ENCODE measurements around the gene TSGA10.

The TSGA10 gene

DNA sequence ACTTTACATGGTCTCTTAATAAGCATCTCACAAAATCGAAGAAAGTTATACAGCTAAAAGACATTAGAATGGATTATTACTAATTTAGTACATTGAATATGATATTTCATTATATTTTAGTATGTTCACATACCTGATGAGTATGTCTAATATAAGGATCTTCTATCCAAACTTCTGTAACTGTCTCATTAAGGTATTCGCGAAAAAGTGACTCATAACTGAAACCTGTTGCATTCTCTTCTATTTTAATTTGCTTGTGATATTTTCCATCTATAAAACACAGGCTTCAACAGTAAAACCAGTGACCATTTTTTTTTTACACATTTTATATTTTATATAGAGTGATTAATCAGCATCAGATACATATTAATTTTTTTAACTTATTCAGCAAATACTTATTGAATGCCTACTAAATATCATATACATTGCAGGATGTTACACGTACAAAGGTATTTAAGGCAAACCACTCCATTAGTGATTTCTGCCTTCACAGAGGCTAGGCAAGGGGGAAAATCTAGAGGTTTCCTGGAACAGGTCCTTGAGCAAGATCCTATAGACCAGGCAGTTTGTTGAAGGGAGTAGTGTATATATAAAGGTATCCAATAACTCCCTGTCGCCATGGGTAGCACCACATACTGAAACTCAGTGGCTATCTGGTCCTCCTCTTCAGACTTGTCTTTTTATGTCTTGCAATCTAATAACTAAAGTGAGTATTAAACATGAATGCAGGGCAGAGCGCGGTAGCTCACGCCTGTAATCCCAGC, 16.8 kb upstream of the TSGA10 start:
- Histone ChIP-seq H3K4me2 (no peak overlapping the region), H3K4me3 (IDR thresholded peaks at IDR 0.05; ENCODE audit: insufficient read depth, low read depth, low read length) (no peak overlapping the region), H3K27ac (no peak overlapping the region), H3K27me3 (ENCODE audit: insufficient read depth, low read depth) (no peaks in the 10 kb centered on the region), H3K4me1 (ENCODE audit: low read depth, poor library complexity, severe bottlenecking) (peaks cover 16% of the 10 kb centered on the region), H2AFZ (ENCODE audit: low read depth) (no peak overlapping the region), H3K79me2 (ENCODE audit: insufficient read depth, low read depth) (no peaks in the 10 kb centered on the region; the same call in 1 of the 2 replicates), H4K20me1 (ENCODE audit: insufficient read depth) (no peaks in the 10 kb centered on the region; the same call in 1 of the 2 replicates), H3K9ac (no peak overlapping the region), H3K36me3 (ENCODE audit: insufficient read depth) (peaks cover 3% of the 10 kb centered on the region; the same call in 1 of the 2 replicates)
- TF ChIP-seq, protein P1, sequence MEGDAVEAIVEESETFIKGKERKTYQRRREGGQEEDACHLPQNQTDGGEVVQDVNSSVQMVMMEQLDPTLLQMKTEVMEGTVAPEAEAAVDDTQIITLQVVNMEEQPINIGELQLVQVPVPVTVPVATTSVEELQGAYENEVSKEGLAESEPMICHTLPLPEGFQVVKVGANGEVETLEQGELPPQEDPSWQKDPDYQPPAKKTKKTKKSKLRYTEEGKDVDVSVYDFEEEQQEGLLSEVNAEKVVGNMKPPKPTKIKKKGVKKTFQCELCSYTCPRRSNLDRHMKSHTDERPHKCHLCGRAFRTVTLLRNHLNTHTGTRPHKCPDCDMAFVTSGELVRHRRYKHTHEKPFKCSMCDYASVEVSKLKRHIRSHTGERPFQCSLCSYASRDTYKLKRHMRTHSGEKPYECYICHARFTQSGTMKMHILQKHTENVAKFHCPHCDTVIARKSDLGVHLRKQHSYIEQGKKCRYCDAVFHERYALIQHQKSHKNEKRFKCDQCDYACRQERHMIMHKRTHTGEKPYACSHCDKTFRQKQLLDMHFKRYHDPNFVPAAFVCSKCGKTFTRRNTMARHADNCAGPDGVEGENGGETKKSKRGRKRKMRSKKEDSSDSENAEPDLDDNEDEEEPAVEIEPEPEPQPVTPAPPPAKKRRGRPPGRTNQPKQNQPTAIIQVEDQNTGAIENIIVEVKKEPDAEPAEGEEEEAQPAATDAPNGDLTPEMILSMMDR (conservative IDR thresholded peaks at IDR 0.05; ENCODE audit: low read depth, low read length), result no peak

DNA sequence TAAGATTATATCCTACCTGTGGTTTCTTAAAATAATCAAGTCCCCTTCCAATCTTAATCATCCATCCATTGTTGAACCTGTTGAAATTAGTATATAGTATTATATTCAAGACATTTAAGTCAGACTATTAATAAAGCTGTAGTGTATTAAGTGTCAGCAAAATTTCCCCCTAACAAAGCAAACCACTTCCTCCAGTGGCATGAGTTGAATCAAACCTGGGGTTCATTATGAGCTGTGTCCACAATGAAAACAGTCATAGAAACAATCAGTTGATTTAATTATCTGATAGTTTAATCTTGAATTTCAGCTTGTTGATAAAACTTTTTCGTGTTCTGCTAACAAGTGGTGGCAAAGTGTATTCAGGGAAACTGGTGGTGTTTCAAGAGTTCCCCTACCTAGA, 14.8 kb upstream of the TSGA10 start:
- Histone ChIP-seq H3K4me1 (ENCODE audit: low read depth, poor library complexity, severe bottlenecking) (peaks cover 16% of the 10 kb centered on the region), H3K4me2 (peak overlapping the region; percentile 48; the same call in 1 of the 2 replicates)

DNA sequence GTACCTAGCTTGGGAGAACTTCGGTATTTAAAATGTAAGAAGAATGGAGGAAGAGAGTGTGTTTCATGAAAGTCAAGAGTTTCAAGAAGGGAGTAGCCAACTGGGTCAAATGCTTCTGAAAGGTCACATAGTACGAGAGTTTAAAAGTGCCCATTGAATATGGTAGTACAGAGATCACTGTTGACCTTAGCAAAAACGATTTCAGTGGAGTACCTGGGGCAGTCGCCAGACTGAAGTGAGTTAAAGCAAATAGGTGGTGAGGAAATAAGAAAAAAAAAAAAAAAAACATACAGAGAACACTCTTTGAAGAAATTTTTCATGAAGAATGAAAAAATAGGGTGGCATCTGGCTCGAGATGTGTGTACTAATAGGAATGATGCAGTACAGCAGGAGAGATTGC, 11.5 kb upstream of the TSGA10 start:
- Histone ChIP-seq H3K27me3 (ENCODE audit: insufficient read depth, low read depth) (no peaks in the 10 kb centered on the region), H3K36me3 (ENCODE audit: insufficient read depth) (peaks cover 3% of the 10 kb centered on the region; the same call in 1 of the 2 replicates), H3K27ac (no peak overlapping the region), H3K4me3 (IDR thresholded peaks at IDR 0.05; ENCODE audit: insufficient read depth, low read depth, low read length) (no peak overlapping the region), H4K20me1 (ENCODE audit: insufficient read depth) (no peaks in the 10 kb centered on the region; the same call in 1 of the 2 replicates), H3K9ac (no peak overlapping the region), H3K4me1 (ENCODE audit: low read depth, poor library complexity, severe bottlenecking) (peaks cover 16% of the 10 kb centered on the region), H3K4me2 (no peak overlapping the region), H3K79me2 (ENCODE audit: insufficient read depth, low read depth) (no peaks in the 10 kb centered on the region), H2AFZ (ENCODE audit: low read depth) (no peak overlapping the region)
- TF ChIP-seq, protein P1 (conservative IDR thresholded peaks at IDR 0.05; ENCODE audit: low read depth, low read length), result no peak

More for the DNA sequence above, 14.8 kb upstream of the TSGA10 start:
- H3K27me3 ChIP-seq (ENCODE audit: insufficient read depth, low read depth), result no peaks in the 10 kb centered on the region
- H3K79me2 ChIP-seq (ENCODE audit: insufficient read depth, low read depth), result no peaks in the 10 kb centered on the region
- no peaks in the 10 kb centered on the region; the same call in 1 of the 2 replicates for H4K20me1 ChIP-seq (ENCODE audit: insufficient read depth)
- no peak overlapping the region for H2AFZ ChIP-seq (ENCODE audit: low read depth)
- H3K27ac ChIP-seq, result no peak overlapping the region
- H3K9ac ChIP-seq, result no peak overlapping the region
- H3K36me3 ChIP-seq (ENCODE audit: insufficient read depth), result peaks cover 3% of the 10 kb centered on the region; the same call in 1 of the 2 replicates
- TF ChIP-seq, protein P1 (conservative IDR thresholded peaks at IDR 0.05; ENCODE audit: low read depth, low read length), result no peak
- no peak overlapping the region for H3K4me3 ChIP-seq (IDR thresholded peaks at IDR 0.05; ENCODE audit: insufficient read depth, low read depth, low read length)

DNA sequence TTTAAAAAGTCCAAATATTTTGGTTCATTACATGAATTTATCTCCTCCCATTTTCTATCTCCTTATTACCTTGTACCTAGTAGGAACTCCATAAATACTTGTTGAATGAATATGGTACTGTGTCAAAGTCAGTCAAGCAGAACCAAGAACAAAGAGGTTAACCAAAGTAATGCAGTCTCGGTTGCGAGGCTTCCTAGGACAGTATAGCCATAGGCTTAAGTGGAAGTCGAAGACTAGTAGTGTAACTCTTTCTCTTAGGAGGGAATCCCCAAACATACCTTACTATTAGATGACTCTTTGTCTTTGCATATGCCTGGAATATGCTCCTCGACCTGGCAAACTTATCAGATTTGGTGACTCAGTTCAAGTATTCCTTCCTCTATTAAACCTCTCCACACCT, 4.9 kb upstream of the TSGA10 start:
- TF ChIP-seq, protein P1 (conservative IDR thresholded peaks at IDR 0.05; ENCODE audit: low read depth, low read length), result no peak
- peaks cover 9% of the 10 kb centered on the region for H3K4me1 ChIP-seq (ENCODE audit: low read depth, poor library complexity, severe bottlenecking)
- no peak overlapping the region for H3K4me3 ChIP-seq (IDR thresholded peaks at IDR 0.05; ENCODE audit: insufficient read depth, low read depth, low read length)
- H3K27me3 ChIP-seq (ENCODE audit: insufficient read depth, low read depth), result no peaks in the 10 kb centered on the region
- no peaks in the 10 kb centered on the region for H3K36me3 ChIP-seq (ENCODE audit: insufficient read depth)
- H3K9ac ChIP-seq, result no peak overlapping the region
- no peak overlapping the region for H3K4me2 ChIP-seq
- H3K27ac ChIP-seq, result no peak overlapping the region
- no peak overlapping the region for H2AFZ ChIP-seq (ENCODE audit: low read depth)
- H4K20me1 ChIP-seq (ENCODE audit: insufficient read depth), result no peaks in the 10 kb centered on the region
- no peaks in the 10 kb centered on the region for H3K79me2 ChIP-seq (ENCODE audit: insufficient read depth, low read depth)
